LoVo (cell line): ENCODE data around the gene KAT8.
"Not testable (repeated sequence)": the region's sequence is repeated elsewhere in the genome, so short reads cannot be mapped to it uniquely, and the experiment has no call there.

Source experiments
- DNase-seq: peaks from one replicate; pipeline ENCODE4 v3.0.0-alpha.2; 2016; ENCODE audit warnings: low spot score

Gene KAT8

DNA sequence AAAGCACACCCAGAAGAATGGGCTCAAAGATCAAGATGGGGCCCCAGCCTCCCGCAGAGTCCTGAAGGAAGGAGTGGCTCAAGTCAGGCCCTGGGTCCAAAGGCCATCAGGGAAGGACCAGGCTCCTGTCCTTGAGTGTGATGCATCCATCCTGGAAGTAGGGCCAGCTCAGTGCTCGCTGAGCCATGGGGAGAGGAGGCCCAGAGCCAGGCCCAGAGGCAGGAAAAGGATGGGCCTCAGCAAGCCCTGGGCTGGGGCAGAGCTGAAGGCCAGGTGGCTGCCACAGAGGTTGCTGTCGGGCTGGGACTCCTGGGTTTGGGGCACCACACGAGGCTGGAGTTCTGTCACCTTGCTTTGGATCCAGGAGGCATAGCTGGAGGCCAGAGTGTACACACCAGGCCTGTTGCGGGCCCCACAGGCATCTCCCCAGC lies 14.4 kb downstream of the KAT8 start:
- DNase-seq = no peak

DNA sequence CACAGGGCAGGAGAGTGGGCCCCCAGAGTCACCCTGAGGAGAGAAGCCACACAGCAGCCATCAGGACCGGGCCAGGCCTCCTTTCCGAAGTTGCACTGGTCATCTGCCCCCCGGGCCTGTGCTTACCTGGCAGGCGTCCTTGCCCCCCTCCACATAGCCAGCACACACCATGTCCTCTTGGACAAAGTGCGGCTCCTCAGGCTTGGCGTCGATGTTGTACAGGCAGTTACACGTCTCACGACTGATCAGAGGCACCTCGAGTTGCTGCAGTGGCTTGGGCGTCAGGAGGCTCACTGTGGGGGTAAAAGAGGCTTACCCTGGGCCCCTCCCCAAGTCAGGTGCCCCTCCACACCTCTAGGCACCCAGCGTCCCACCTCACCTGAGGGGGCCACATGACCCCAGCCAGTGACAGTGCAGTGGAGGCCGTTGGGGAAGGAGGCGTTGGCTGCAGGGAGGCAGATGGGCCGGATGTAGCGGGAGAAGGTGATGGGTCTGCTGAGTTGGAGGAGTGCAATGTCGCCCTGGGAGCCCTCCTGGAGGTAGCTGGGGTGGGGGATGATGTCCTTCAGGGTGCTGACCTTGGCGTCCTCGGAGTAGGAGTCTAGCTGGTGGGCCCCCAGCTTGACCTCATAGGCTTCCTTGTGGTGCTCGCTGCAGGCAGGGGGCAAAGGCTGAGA lies 15.0 kb downstream of the KAT8 start:
- no peak for DNase-seq

DNA sequence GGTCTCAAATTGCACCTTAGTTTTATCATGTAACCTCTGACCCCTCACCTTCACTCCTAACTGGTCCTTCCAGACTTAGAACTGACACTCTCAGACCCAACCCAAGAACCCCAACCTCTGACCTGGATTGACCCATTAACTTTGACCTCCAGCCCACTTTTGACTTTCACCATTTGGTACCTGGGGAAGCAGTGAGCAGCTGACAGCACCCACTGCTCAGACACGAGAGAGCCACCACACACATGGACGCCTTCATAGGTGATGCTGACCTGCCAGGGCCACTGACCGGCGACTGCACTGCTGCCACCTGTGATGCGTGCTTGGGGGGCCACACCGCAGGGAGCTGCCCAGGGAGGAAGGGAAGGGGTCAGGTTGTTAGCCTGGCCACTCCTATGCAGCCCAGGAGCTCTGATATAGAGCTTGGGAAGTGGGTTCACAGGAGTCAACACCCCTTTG lies 15.6 kb downstream of the KAT8 start:
- DNase-seq = no peak

DNA sequence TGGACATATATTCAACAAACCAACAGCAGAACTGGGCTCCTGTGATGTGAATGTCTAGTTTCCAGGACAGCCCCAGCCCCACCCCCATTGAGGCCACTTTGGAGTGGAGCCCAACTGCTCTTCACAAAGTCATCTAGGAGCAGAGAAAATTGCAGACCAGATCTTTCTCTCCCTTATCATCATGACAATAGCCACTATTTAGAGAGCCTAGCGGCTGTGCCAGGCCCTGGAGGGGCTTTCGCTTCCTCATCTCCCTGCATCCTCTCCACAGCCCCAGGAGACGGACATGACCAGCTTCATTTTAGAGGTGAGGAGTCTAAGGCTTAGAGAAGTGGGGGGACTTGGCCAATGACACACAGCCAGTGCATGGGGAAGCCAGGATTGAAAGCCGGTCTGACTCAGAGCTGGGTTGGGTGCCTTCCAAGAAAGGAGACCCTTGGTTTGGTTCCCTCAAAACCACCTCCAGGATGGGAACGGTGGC lies 16.7 kb downstream of the KAT8 start:
- no peak for DNase-seq

DNA sequence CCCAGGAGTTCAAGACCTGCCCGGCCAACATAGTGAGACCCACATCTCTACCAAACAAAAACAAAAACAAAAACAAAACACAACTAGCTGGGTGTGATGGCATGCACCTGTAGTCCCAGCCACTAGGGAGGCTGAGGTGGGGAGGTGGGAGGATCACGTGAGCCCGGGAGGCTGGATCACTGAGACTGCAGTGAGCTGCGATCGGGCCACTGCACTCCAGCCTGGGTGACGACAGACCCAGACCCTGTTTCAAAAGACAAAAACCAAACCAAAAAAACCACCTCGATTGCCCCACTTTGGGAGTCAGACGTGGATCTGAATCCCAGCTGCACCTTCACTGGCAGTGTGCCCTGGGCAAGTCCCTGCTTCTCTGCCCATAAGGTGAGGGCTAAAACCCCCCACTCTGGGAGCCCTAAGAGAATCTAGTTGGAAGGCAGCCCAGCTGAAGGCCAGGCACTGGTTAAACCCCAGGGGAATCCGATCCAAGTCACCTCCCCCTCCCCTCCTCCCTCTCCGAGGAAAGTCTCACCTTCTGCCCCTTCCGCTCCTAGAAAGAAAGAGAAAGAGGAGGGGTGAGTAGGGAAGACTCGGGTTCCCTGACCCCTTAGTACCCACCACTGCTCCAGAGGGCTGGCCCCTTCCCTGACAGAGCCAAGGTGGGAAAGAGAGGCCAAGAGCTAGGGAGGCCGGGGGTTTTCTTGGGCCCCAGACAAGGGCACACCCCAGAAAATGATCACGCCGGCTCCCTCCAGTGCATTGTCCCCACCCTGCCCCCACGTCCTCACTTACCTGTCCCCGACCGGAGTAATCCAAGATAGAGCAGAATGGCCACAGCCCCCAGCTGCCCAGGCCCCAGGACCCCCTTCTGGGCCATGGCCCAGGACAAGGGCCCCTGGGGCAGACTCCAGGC lies 17.4 kb downstream of the KAT8 start:
- DNase-seq = no peak

DNA sequence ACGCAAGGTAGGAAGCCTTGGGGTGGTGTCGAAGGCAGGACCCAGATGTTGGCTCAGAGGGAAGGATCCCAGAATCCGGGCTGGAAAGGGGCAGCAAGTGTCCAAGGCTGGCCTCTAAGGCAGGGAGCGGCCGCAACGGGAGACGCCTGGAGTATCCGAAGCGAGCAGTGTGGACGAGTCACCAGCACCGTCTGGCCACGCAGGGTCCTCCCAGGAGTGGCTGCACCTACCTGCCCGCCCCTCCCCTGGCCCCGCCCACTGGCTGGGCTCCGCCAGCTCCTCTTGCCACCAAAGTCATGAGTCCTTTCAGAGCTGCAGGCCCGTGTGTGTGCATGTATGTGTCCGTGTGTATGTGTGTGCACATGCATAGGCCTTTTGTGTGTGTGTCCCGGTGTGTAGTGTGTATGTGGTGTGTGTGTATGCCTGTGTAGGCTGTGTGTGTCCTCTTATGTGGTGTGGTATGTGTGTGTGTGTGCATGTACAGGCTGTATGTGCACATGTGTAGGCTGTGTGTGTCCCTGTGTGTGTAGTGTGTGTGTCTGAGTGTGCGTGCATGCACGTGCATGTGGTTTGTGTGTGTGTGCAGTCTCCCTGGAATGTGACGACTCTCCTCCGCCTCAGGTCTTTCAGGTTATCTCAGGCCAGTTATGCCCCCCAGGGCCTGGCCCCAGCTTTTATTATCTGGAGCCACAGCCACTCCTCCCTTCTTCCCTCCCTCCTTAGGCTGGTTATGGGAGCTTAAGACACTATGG lies 18.2 kb downstream of the KAT8 start, which contains the start of gene PRSS8:
Gene PRSS8, minus strand, starts transcription at position 193 of the 752 bp plus-strand sequence. CDS start 229 bp downstream, outside the sequence.
- no peak for DNase-seq

DNA sequence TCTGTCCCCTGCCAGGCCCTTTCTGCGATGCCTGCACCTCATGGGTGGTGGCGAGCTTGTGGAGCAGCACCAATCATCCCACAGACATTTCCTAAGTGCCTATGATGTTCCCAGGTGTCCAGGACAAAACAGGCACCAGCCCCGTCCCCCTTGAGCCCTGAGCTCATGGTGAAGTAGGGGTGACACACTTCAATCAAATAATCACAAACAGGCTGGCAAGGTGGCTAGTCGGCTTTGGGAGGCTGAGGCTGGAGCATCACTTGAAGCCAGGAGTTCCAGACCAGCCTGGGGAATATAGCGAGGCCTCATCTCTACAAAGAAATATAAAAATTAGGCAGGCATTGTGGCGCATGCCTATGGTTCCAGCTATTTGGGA lies 18.8 kb downstream of the KAT8 start:
- DNase-seq = no peak

DNA sequence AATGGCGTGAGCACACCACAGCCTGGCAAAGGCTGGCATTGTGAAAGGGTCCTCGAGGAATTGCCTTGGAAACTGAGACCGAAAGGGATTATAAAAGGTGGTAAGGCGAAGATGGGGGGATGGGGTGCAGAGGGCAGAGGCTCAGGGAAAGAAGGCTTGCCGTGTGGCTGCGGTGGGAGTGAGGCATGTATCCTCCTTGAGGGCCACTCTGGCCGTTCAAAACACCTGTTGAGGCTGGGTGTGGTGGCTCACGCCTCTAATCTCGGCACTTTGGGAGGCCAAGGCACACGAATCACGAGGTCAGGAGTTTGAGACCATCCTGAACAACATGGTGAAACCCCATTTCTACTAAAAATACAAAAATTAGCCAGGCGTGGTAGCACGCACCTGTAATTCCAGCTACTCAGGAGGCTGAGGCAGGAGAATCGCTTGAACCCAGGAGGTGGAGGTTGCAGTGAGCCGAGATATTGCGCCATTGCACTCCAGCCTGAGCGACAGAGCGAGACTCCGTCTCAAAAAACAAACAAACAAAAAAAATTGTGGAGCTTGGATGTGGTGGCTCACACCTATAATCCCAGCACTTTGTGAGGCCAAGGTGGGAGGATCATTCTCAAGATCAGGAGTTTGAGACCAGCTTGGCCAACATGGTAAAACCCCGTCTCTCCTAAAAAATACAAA lies 19.5 kb downstream of the KAT8 start:
- not testable (repeated sequence) for DNase-seq

DNA sequence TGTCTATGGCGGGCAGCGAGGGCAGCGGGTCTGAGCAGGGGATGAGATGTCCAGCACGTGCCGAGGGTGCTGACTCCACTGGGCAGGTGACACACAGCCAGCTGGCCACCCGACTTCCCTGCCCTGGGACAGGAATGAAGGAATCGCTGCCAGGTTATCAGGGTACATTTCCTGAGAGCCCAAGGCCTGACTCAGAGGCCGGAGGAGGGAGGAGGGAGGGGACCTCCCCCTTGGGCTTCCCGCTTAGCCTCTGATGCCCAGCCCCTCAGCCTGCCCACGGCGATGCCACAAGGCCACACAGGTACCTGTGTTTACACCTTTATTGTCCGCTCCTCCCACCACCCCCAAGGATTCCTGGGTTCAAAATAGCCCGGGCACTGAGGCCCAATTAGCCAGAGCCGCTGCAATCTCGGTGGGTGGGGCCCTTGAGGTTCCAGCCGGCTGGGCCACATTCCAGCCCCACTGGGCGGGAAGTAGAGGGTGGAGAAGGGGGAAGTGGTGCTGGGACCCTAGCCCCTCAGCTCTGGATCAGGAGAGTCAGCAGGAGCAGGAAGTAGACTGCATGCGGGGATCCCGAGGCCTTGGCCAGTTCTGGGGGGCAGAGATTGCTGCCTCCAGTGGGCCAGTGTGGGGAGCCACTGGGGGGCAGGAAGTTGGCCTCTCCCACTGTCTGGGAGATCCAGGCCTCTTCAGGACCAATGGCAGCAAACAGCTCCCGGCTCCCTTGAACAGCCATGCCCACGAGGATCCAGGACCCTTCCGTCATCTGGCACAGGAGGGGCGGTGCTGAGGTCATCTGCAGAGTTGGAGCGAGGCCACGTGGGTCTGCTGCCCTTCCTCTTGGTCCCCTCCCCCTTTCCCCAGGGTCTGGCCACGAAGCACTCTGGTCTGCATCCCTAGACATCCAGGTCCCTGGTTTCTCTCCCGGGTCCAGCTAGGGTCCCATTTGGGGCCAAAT lies 21.4 kb downstream of the KAT8 start:
- peak; percentile 80 for DNase-seq

DNA sequence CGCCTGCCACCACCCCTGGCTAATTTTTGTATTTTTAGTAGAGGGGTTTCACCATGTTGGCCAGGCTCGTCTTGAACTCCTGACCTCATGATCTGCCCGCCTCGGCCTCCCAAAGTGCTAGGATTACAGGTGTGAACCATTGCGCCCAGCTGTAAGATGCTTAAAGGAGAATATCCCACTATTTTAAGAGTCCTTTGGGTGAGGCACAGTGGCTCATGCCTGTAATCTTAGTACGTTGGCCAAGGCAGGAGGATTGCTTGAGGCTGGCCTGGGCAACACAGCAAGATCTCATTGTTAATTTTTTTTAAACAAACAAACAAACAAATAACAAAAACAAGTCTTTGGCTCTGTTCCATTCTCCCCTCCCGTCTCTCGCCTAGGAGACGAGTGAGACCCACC lies 23.6 kb downstream of the KAT8 start:
- not testable (repeated sequence) for DNase-seq

DNA sequence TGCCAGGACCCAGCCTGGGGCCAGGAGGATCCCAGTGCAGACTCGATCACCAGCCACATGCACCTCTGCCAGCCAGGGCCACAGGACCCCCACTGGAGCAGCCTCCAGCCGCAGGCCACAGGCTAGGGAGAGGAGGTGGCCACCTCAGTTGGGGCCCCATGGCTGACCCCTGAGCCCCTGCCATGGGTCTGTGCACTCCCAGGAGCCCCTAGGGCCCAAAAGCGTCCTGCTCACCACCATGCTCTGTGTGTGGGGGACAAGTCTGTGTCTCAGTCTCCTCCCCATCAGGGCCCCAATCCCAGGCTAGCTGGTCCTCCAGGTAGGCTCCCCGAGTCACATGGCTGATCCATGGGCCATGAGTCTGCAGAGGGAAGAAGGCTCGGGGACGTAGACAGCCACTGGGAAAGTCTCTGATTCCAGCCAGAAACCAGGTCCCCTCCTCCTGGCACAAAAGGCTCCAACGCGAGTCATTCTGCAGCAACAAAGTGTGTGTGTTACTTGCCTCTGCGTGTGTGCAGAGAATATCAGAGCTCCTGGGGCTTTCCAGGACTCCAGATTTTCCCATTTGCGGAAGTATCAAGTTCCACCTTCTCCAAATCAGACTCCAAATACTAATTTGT lies 24.1 kb downstream of the KAT8 start:
- no peak for DNase-seq

DNA sequence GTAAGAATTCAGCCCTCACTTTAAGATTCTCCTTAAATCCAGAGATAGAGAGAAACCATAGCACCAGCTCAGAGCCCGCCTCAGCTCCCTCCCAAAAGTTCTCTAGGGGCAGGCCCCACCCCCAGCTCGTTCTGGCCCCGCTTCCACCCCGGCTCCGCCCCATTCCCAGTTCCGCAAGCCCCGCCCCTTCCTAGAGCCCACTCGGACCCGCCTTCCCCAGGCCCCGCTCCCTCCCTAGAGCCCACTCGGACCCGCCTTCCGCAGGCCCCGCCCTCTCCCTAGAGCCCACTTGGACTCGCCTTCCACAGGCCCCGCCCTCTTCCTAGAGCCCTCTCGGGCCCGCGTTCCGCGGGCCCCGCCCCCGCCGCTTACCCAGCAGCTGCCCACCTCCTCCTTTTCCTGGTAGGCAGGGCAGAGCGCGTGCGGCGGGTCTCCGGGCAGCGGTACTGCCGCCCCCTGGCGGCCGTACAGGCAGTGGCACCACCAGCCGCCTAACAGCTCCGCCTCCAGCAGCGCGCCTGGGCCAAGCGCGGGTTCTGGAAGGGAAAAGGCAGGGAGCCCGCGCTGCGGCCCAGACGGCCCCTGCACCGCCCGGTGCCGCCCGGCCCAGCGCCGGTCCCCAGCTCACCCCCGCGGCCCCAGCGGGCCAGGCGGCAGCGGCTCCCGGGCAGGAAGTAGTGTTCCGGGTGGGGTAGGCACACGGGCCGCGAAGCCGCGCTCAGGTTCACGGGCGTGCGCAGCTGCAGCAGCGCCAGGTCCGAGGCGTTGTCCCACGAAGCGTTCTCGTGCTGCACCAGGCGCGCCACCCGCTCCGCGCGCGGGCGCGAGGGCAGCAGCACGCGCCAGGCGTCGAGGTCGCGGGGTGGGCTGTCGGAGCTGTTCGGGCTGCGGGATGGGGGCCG lies 24.9 kb downstream of the KAT8 start:
- DNase-seq = peak; percentile 98

DNA sequence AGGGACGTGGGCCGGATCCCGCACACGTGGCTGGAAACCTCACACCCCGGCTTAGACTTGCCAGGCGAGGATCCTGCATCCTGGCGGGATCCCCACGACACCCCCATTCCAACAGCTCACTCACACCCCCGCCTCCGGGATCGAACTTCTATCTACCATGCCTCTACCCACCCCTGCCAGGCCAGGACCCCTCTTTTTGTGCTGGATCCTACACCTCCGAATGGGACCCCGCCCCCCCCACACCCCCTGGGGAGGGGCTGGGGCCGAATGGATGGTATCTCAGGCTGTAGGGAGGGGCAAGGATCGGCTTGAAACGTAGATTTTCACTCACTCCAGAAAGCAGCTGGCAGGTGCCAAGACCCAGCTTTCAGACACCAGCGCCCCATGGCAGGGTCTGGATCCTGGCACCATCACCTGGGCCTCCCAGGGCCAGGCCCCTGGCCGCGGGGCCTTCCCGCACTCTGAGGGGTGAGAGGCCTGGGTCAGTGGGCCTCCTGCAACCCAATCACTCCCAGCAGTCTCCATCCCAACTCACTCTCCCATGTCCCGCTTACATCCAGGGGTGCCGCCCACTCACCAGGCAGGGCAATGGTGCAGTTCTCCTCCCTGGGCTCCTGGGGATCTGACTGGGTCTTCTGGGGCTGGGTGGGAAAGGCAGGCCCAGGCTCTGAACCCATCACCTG lies 25.7 kb downstream of the KAT8 start:
- DNase-seq = no peak

DNA sequence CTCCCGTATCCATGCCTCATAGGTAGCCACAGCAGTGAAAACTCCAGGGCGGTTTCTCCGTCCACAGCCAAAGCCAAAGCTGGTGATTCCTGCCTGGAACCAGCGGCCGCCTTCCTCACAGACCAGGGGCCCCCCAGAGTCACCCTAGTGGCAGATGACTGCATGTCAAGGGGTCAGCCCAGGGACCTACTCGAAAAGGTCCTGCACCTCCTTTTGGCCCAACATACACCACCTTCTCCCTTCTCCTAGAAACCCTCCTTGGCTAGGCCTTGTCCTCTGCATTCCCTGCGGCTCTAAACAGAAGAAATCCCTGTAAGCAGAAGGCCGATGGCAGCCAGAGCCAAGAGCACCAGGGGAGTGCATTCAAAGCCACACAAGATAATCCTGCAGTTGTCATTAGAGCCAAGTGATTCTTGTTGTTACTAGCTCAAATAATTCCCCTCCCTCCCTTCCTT lies 26.3 kb downstream of the KAT8 start:
- no peak for DNase-seq

DNA sequence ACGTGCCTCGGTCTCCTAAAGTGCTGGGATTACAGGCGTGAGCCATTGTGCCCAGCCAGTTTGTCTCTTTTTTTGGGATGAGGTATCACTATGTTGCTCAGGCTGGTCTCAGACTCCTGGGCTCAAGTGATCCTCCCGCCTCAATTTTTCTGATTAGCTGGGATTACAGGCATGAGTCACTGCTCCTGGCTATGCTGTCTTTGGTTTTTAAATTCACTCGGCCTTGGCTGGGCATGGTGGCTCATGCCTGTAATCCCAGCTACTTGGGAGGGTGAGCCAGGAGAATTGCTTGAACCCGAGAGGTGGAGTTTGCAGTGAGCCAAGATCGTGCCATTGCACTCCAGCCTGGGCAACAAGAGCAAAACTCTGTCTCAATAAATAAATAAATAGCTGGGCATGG lies 27.0 kb downstream of the KAT8 start:
- not testable (repeated sequence) for DNase-seq

DNA sequence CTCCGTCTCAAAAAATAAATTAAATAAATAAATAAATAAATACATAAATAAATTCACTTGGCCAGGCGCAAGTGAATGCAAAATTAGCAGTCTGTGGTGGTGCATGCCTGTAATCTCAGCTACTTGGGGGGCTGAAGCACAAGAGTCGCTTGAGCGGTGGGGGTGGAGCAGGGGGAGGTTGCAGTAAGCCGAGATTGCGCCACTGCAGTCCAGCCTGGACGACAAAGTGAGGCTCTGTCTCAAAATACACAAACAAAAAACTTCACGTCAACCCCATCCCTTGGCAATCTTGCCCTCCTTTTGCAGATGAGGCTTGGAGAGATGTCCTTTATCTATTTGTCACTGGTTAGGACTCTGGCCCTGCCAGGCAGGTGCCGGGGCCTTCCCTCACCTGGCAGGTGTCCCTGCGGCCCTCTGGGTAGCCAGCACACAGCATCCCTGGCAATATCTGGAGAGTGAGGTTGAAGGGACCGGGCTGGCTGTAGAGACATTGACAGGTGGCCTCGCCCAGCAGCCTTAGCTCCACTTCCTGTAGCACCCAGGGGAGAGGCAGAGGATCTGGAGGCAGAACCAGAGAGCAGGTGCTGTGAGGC lies 28.0 kb downstream of the KAT8 start:
- no peak for DNase-seq

DNA sequence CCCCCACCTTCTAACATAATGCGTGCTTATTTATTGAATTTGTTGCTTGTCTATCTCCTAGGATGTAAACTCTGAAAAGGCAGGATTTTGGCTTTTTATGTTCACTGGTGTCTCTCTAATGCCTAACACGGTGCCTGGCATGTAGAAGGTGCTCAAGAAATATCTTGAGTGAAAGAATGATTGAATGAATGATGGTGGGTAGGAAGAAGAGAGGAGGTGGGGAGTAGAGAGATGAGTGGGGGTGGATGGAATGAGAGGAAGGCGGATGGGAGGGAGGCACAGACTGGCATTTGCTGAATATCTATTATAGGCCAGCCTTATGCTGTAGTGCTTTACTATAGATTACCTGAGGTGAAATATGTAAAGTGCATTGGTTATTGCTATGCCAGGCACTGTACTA lies 30.1 kb downstream of the KAT8 start:
- no peak for DNase-seq

DNA sequence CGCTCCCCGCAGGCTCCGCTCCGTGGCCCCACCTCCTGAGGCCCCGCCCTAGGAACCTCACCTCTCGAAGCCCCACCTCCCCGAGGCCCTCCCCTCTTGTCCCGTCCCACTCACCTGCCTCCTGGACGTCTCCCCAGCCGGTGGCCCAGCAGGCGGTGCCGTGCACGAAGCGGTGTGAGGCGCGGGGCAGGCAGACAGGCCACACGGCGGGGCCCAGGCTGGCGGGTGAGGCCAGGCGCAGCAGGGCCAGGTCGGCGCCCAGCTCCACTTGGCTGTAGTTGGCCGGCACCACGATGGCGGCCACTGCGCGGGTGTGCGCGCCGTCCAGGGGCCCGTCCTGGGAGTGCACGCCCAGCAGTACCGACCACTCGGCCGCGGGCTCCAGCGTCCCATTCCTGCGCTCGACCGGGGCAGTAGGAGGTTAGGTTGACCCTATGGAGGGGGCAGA lies 30.8 kb downstream of the KAT8 start:
- DNase-seq = no peak
